Body of pancreas (tissue), 4 donors: Measurements from ENCODE around the gene CYP20A1. TPM values are rescaled to one million over a fixed set of nuclear protein-coding genes. Genes with fewer than 3 reads are reported as not detected.
"Not testable (repeated sequence)": the region's sequence is repeated elsewhere in the genome, so short reads cannot be mapped to it uniquely, and the experiment has no call there.

Source experiments
- ATAC-seq: fragments of 150-250 bp; one replicate; pipeline ENCODE4 v1.9.1; 2016
- DNase-seq, 4 donors: peaks; one replicate each; pipeline ENCODE4 v3.0.0-alpha.2; 2019
- H3K27ac ChIP-seq, 4 donors: fragments of 200-600 bp; sonication (generic); 1 replicate in 3 of 4; 2 replicates in 1 of 4; pipeline versions ENCODE4 v1.5.1 to v1.6.1; 2016 to 2019; ENCODE audit warnings: mild to moderate bottlenecking in 1 of 4, mixed read lengths in 1 of 4, moderate library complexity in 1 of 4
- H3K27me3 ChIP-seq, 2 donors: fragments of 200-600 bp; sonication (generic); one replicate each; pipeline ENCODE4 v1.6.0; 2016; ENCODE audit warnings: mild to moderate bottlenecking in 1 of 2
- H3K36me3 ChIP-seq, 2 donors: fragments of 200-600 bp; sonication (generic); replicated peaks in 1 of 2; 2 replicates each; pipeline ENCODE4 v1.5.1; 2016; ENCODE audit warnings: low read depth in 2 of 2; ENCODE audit not compliant: insufficient read depth in 1 of 2
- H3K4me1 ChIP-seq: fragments of 200-600 bp; sonication (generic); one replicate; pipeline ENCODE4 v1.6.0; 2016
- H3K4me3 ChIP-seq, 2 donors: fragments of 200-600 bp; sonication (generic); 1 replicate in 1 of 2; 2 replicates in 1 of 2; pipeline ENCODE4 v1.5.1; 2016 to 2019
- H3K9me3 ChIP-seq, 3 donors: fragments of 200-600 bp; sonication (generic); 1 replicate in 2 of 3; 2 replicates in 1 of 3; pipeline ENCODE4 v1.5.1; 2016
- CTCF ChIP-seq, 7 experiments: fragments of 450-650 bp in 4 of 7; fragments of 200-600 bp in 3 of 7; sonication (generic) in 3 of 7; IDR thresholded peaks; one replicate each; pipeline ENCODE4 v1.5.1; 2016 to 2019; ENCODE audit warnings: antibody characterized with exemption in 7 of 7
- POLR2A ChIP-seq, 3 donors: fragments of 450-650 bp; IDR thresholded peaks; one replicate each; pipeline ENCODE4 v1.6.1; 2016; ENCODE audit warnings: antibody characterized with exemption in 3 of 3, mild to moderate bottlenecking in 2 of 3
- WGBS, 2 donors: methylation state at CpG; one replicate each; pipeline ENCODE4 v1.1.5; 2017; 5-methylcytosine and 5-hydroxymethylcytosine counted together
- intact Hi-C: fragments of 100-400 bp; cut with DNase I; formaldehyde crosslinking; loops from one replicate; pipeline ENCODE4 v1.15.1; 2023
- total RNA-seq, 2 donors: library from RNA; depleted of rRNA; stranded (reverse); fragments of >200 nt; gene quantifications; one replicate each; pipeline ENCODE4 v1.1.0, GENCODE V29; 2016

CYP20A1 gene
- total RNA-seq, 2 donors from 2014 or later, result 18.9 to 21.4 TPM

GRCh38 chr2:203252818-203253217 is 14.0 kb downstream of the CYP20A1 start:
- H3K36me3 ChIP-seq, result peaks cover 0 to 13% of the 10 kb centered on the region in 2 donors
- WGBS, 2 donors, result 94 to 97% methylated on average over 12 to 13 of the region's 13 CpGs
- ATAC-seq, result no peak
- H3K27me3 ChIP-seq, result no peaks in the 10 kb centered on the region
- DNase-seq, result no peak
- TF ChIP-seq POLR2A (IDR thresholded peaks at IDR 0.05) (no peak), CTCF (IDR thresholded peaks at IDR 0.05) (no peak)
- H3K4me3 ChIP-seq, result no peak overlapping the region
- H3K4me1 ChIP-seq, result no peaks in the 10 kb centered on the region
- no peaks in the 10 kb centered on the region for H3K9me3 ChIP-seq
- H3K27ac ChIP-seq, result no peak overlapping the region
- intact Hi-C loops, result no loop called here

GRCh38 chr2:203253422-203254095 is 14.7 kb downstream of the CYP20A1 start:
- H3K27ac ChIP-seq, H3K4me1 ChIP-seq, intact Hi-C loops, H3K4me3 ChIP-seq, H3K27me3 ChIP-seq, ATAC-seq, H3K9me3 ChIP-seq, DNase-seq: not testable (repeated sequence)
- H3K36me3 ChIP-seq, result peaks cover 0 to 13% of the 10 kb centered on the region in 2 donors
- 69 to 77% methylated on average over 10 of the region's 10 CpGs for WGBS, 2 donors

- no peak for DNase-seq
- 77 to 97% methylated on average over 2 to 3 of the region's 3 CpGs for WGBS, 2 donors
Measured at GRCh38 chr2:203261326-203262159, 22.7 kb downstream of the CYP20A1 start.

GRCh38 chr2:203279288-203279687 is 40.5 kb downstream of the CYP20A1 start:
- Histone ChIP-seq H3K4me3 (no peak overlapping the region), H3K9me3 (no peaks in the 10 kb centered on the region), H3K36me3 (peaks cover 10 to 20% of the 10 kb centered on the region in 2 donors), H3K27me3 (no peaks in the 10 kb centered on the region), H3K27ac (no peak overlapping the region), H3K4me1 (no peaks in the 10 kb centered on the region)
- intact Hi-C loops, result no loop called here
- DNase-seq, result no peak
- ATAC-seq, result no peak
- no peak for TF ChIP-seq POLR2A (IDR thresholded peaks at IDR 0.05)
- TF ChIP-seq CTCF (IDR thresholded peaks at IDR 0.05), result no peak

More at GRCh38 chr2:203261326-203262159, 22.7 kb downstream of the CYP20A1 start:
- ATAC-seq, result no peak
- intact Hi-C loops, result no loop called here
- no peaks in the 10 kb centered on the region for H3K9me3 ChIP-seq
- TF ChIP-seq CTCF (IDR thresholded peaks at IDR 0.05), result no peak
- no peak for TF ChIP-seq POLR2A (IDR thresholded peaks at IDR 0.05)
- H3K27me3 ChIP-seq, result no peaks in the 10 kb centered on the region
- peaks cover 4 to 5% of the 10 kb centered on the region in 2 donors for H3K36me3 ChIP-seq
- no peaks in the 10 kb centered on the region for H3K4me1 ChIP-seq
- H3K4me3 ChIP-seq, result no peak overlapping the region
- no peak overlapping the region for H3K27ac ChIP-seq

- H3K4me1 ChIP-seq, result no peaks in the 10 kb centered on the region
- no peak overlapping the region for H3K4me3 ChIP-seq
- H3K27me3 ChIP-seq, result no peaks in the 10 kb centered on the region
- WGBS, 2 donors, result 95 to 96% methylated on average over 6 of the region's 6 CpGs
- H3K27ac ChIP-seq, result no peak overlapping the region
- DNase-seq (no peak), ATAC-seq (no peak)
- TF ChIP-seq POLR2A (IDR thresholded peaks at IDR 0.05) (no peak), CTCF (IDR thresholded peaks at IDR 0.05) (no peak)
- no peaks in the 10 kb centered on the region for H3K9me3 ChIP-seq
- peaks cover 10 to 20% of the 10 kb centered on the region in 2 donors for H3K36me3 ChIP-seq
- intact Hi-C loops, result no loop called here
Measured at GRCh38 chr2:203280428-203281064, 41.7 kb downstream of the CYP20A1 start.
